Keratinocyte (primary cell): ENCODE results near the gene SEMA4D. TPM values are rescaled to one million over a fixed set of nuclear protein-coding genes. Genes with fewer than 3 reads are reported as not detected.

ENCODE experiments used
- DNase-seq: peaks from one replicate; pipeline ENCODE4 v3.0.0-alpha.2; 2011; ENCODE audit warnings: low read depth, missing footprints, low spot score
- FAIRE-seq: peaks from 2 replicates; lab custom pipeline; 2011; peaks lifted over from hg19 to GRCh38; lab: Jason Lieb, UNC
- H2AFZ ChIP-seq: 2 replicates; pipeline ENCODE4 v1.6.0; 2012; ENCODE audit warnings: low read length, control low read depth, inconsistent platforms; ENCODE audit not compliant: control insufficient read depth
- H3K27ac ChIP-seq: 2 replicates; pipeline ENCODE4 v1.5.1; 2011; ENCODE audit warnings: low read length; ENCODE audit not compliant: control insufficient read depth, insufficient read depth
- H3K27me3 ChIP-seq: 3 replicates; pipeline ENCODE4 v1.6.0; 2011; ENCODE audit warnings: low read length; ENCODE audit not compliant: control insufficient read depth, insufficient read depth; ENCODE audit errors: extremely low read depth
- H3K36me3 ChIP-seq, 2 experiments: 2 replicates in 1 of 2; 3 replicates in 1 of 2; pipeline ENCODE4 v1.5.1; 2011; ENCODE audit warnings: low read length in 2 of 2, mild to moderate bottlenecking in 1 of 2; ENCODE audit not compliant: control insufficient read depth in 2 of 2, insufficient read depth in 2 of 2; ENCODE audit errors: extremely low read depth in 1 of 2
- H3K4me1 ChIP-seq: 3 replicates; pipeline ENCODE4 v1.5.1; 2011; ENCODE audit warnings: low read length; ENCODE audit not compliant: control insufficient read depth, insufficient read depth; ENCODE audit errors: extremely low read depth
- H3K4me2 ChIP-seq: 3 replicates; pipeline ENCODE4 v1.6.0; 2011; ENCODE audit warnings: low read depth, low read length; ENCODE audit not compliant: control insufficient read depth, insufficient read depth; ENCODE audit errors: extremely low read depth
- H3K4me3 ChIP-seq, 3 experiments: fragments of 200-600 bp in 1 of 3; sonication (generic) in 1 of 3; 2 replicates in 2 of 3; 3 replicates in 1 of 3; pipeline ENCODE4 v1.5.1; 2011 to 2016; ENCODE audit warnings: low read length in 3 of 3, mild to moderate bottlenecking in 3 of 3, control low read depth in 2 of 3, inconsistent platforms in 1 of 3, low read depth in 1 of 3, mixed read lengths in 1 of 3, mixed run types in 1 of 3, moderate library complexity in 1 of 3; ENCODE audit not compliant: control insufficient read depth in 2 of 3, insufficient read depth in 2 of 3; ENCODE audit errors: extremely low read depth in 1 of 3
- H3K79me2 ChIP-seq: 2 replicates; pipeline ENCODE4 v1.6.0; 2012; ENCODE audit warnings: low read length; ENCODE audit not compliant: control insufficient read depth, insufficient read depth
- H3K9ac ChIP-seq: 3 replicates; pipeline ENCODE4 v1.6.0; 2011; ENCODE audit warnings: low read length; ENCODE audit not compliant: control insufficient read depth, insufficient read depth; ENCODE audit errors: extremely low read depth
- H3K9me1 ChIP-seq: 3 replicates; pipeline ENCODE4 v1.6.0; 2011; ENCODE audit warnings: low read length; ENCODE audit not compliant: control insufficient read depth, insufficient read depth; ENCODE audit errors: extremely low read depth
- H3K9me3 ChIP-seq: 2 replicates; pipeline ENCODE4 v1.5.1; 2012; ENCODE audit warnings: low read depth, low read length; ENCODE audit not compliant: control insufficient read depth
- H4K20me1 ChIP-seq: 3 replicates; pipeline ENCODE4 v1.6.0; 2011; ENCODE audit warnings: low read length; ENCODE audit not compliant: control insufficient read depth, insufficient read depth; ENCODE audit errors: extremely low read depth
- CTCF ChIP-seq, 3 experiments: IDR thresholded peaks in 1 of 3; conservative IDR thresholded peaks in 1 of 3; optimal IDR thresholded peaks in 1 of 3; 2 replicates in 2 of 3; 3 replicates in 1 of 3; pipeline versions ENCODE3 to v1.5.1; 2011; ENCODE audit warnings: low read length in 3 of 3, mild to moderate bottlenecking in 3 of 3, moderate library complexity in 2 of 3, control low read depth in 1 of 3, inconsistent platforms in 1 of 3; ENCODE audit not compliant: insufficient read depth in 2 of 3; ENCODE audit errors: extremely low read depth in 1 of 3
- EZH2 ChIP-seq: IDR thresholded peaks from one replicate; pipeline ENCODE4 v1.6.1; 2012; ENCODE audit warnings: inconsistent platforms, mild to moderate bottlenecking, low read length, moderate library complexity
- dilution Hi-C: fragments of 300-500 bp; cut with MboI; formaldehyde crosslinking; loops from one replicate; pipeline ENCODE4 v1.7.0; 2020; ENCODE audit warnings: low sequenced_read_pairs; ENCODE audit not compliant: extremely low pct_ligation_motif_present
- polyA plus RNA-seq, 5 experiments: library from polyadenylated mRNA; depleted of rRNA in 3 of 5; stranded (reverse) in 3 of 5; stranded (forward) in 1 of 5; unstranded in 1 of 5; fragments of >200 nt; gene quantifications; 1 replicate in 1 of 5; 2 replicates in 3 of 5; 3 replicates in 1 of 5; pipeline versions ENCODE4 v1.2.1 to v1.2.3, GENCODE V29; 2011 to 2012; ENCODE audit warnings: missing spikeins in 2 of 5, low read depth in 1 of 5, low replicate concordance in 1 of 5

The SEMA4D gene
- polyA plus RNA-seq, 1 donor (not counting 4 experiments of a cell fraction or from before 2014, with no cell fraction given): 0.43 TPM

GRCh38 chr9:89488936-89489335 lies 9.0 kb downstream of the SEMA4D start:
- dilution Hi-C loops: no loop called here
- FAIRE-seq (no peak), DNase-seq (no peak)
- no peaks in the 10 kb centered on the region for H3K9me3 ChIP-seq
- no peaks in the 10 kb centered on the region for H3K79me2 ChIP-seq
- no peaks in the 10 kb centered on the region for H3K4me1 ChIP-seq
- no peaks in the 10 kb centered on the region for H3K9me1 ChIP-seq
- H3K27me3 ChIP-seq: no peaks in the 10 kb centered on the region
- H3K36me3 ChIP-seq: no peaks in the 10 kb centered on the region
- H3K27ac ChIP-seq: no peak overlapping the region
- no peak overlapping the region for H3K4me3 ChIP-seq
- H2AFZ ChIP-seq: no peak overlapping the region
- no peak overlapping the region for H3K9ac ChIP-seq
- H4K20me1 ChIP-seq: no peaks in the 10 kb centered on the region
- no peak for TF ChIP-seq CTCF (optimal IDR thresholded peaks at IDR 0.05 in 1 of 3, IDR thresholded peaks at IDR 0.05 in 1 of 3, conservative IDR thresholded peaks at IDR 0.05 in 1 of 3; ENCODE audit: extremely low read depth in 1 of 3, insufficient read depth in 2 of 3, low read length in 3 of 3)
- TF ChIP-seq EZH2: no peak
- no peak overlapping the region for H3K4me2 ChIP-seq

DNA sequence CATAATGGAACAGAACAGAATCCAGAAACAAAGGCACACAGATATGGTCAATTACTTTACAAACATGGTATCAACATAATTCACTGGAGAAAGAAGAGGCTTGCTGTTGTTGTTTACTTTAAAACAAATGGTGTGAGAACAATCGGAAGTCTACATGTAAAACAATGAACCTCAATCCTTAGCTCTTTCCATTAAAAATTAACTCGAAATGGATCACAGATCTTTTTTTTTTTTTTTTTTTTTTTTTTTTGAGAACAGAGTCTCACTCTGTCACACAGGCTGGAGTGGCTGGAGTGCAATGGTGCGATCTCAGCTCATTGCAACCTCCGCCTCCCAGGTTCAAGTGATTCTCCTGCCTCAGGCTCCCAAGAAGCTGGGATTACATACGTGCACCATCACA lies 9.8 kb downstream of the SEMA4D start:
- Histone ChIP-seq H3K9me1 (no peaks in the 10 kb centered on the region), H3K79me2 (no peaks in the 10 kb centered on the region), H3K36me3 (no peaks in the 10 kb centered on the region), H3K9ac (no peak overlapping the region), H4K20me1 (no peaks in the 10 kb centered on the region), H3K4me2 (no peak overlapping the region), H2AFZ (no peak overlapping the region), H3K27ac (no peak overlapping the region), H3K4me3 (no peak overlapping the region), H3K9me3 (no peaks in the 10 kb centered on the region), H3K4me1 (no peaks in the 10 kb centered on the region), H3K27me3 (no peaks in the 10 kb centered on the region)
- FAIRE-seq: no peak
- dilution Hi-C loops: no loop called here
- no peak for DNase-seq
- TF ChIP-seq EZH2 (no peak), CTCF (optimal IDR thresholded peaks at IDR 0.05 in 1 of 3, IDR thresholded peaks at IDR 0.05 in 1 of 3, conservative IDR thresholded peaks at IDR 0.05 in 1 of 3; ENCODE audit: extremely low read depth in 1 of 3, insufficient read depth in 2 of 3, low read length in 3 of 3) (no peak)
